Lung (tissue), 12 donors: ENCODE measurements around the gene SPATA21. TPM values are rescaled to one million over a fixed set of nuclear protein-coding genes. Genes with fewer than 3 reads are reported as not detected.

Experiments used
- ATAC-seq: fragments of 200-7000 bp; cut with Tn5 transposase; one replicate; pipeline ENCODE4 v1.9.1; 2020; ENCODE audit warnings: moderate number of reproducible peaks; ENCODE audit not compliant: insufficient read depth, low FRiP score
- DNase-seq, 3 donors: peaks; one replicate each; pipeline ENCODE4 v3.0.0-alpha.2; 2013 to 2017
- H3K27ac ChIP-seq, 2 donors: one replicate each; pipeline ENCODE4 v1.5.1; 2013; ENCODE audit warnings: mild to moderate bottlenecking in 2 of 2, moderate library complexity in 2 of 2, control low read depth in 1 of 2, inconsistent platforms in 1 of 2, low read depth in 1 of 2, low read length in 1 of 2
- H3K27me3 ChIP-seq, 3 donors: one replicate each; pipeline ENCODE4 v1.5.1; 2013; ENCODE audit warnings: low read length in 2 of 3; ENCODE audit not compliant: control insufficient read depth in 3 of 3, insufficient read depth in 3 of 3
- H3K36me3 ChIP-seq, 4 donors: one replicate each; pipeline ENCODE4 v1.5.1; 2013; ENCODE audit warnings: low read length in 4 of 4, mild to moderate bottlenecking in 1 of 4, moderate library complexity in 1 of 4; ENCODE audit not compliant: control insufficient read depth in 4 of 4, insufficient read depth in 4 of 4
- H3K4me1 ChIP-seq, 5 donors: one replicate each; pipeline ENCODE4 v1.5.1; 2013; ENCODE audit warnings: low read length in 5 of 5, mild to moderate bottlenecking in 2 of 5, moderate library complexity in 1 of 5; ENCODE audit not compliant: control insufficient read depth in 5 of 5, insufficient read depth in 5 of 5
- H3K4me3 ChIP-seq: one replicate; pipeline ENCODE4 v1.5.1; 2013; ENCODE audit warnings: mild to moderate bottlenecking, control low read depth, moderate library complexity
- H3K9ac ChIP-seq, 2 donors: one replicate each; pipeline ENCODE4 v1.5.1; 2013; ENCODE audit warnings: low read length in 2 of 2, control low read depth in 1 of 2; ENCODE audit not compliant: insufficient read depth in 1 of 2
- H3K9me3 ChIP-seq, 4 donors: one replicate each; pipeline ENCODE4 v1.5.1; 2013; ENCODE audit warnings: low read length in 3 of 4, mild to moderate bottlenecking in 1 of 4, moderate library complexity in 1 of 4; ENCODE audit not compliant: control insufficient read depth in 4 of 4, insufficient read depth in 3 of 4
- CTCF ChIP-seq: IDR thresholded peaks from 2 replicates; pipeline ENCODE4 v1.5.1; 2012; ENCODE audit warnings: mild to moderate bottlenecking; ENCODE audit errors: control extremely low read depth, extremely low read depth
- WGBS, 2 donors: extraction: QIAGEN DNeasy Blood & Tissue Kit; methylation state at CpG; one replicate each; pipeline ENCODE4 v1.1.7; 2013; 5-methylcytosine and 5-hydroxymethylcytosine counted together
- polyA plus RNA-seq, 2 donors: library from polyadenylated mRNA; stranded (reverse); fragments of 200-250 nt; gene quantifications; one replicate each; pipeline ENCODE4 v1.2.1, GENCODE V29; 2013
- total RNA-seq, 2 donors: library from RNA; depleted of rRNA in 1 of 2; stranded (reverse); fragments of >200 nt in 1 of 2; gene quantifications; one replicate each; pipeline ENCODE4 v1.2.1, GENCODE V29; 2014 to 2021
- donor health status: control.
- donor health status: control.
- donor health status: Bipolar disorder and iron deficiency.
- donor health status: healthy.
- donor health status: DM: yes; HTN: yes; CAD: no.

SPATA21 gene
- total and polyA plus RNA-seq, 4 donors = 0.14 to 0.15 TPM; not detected in 2

DNA sequence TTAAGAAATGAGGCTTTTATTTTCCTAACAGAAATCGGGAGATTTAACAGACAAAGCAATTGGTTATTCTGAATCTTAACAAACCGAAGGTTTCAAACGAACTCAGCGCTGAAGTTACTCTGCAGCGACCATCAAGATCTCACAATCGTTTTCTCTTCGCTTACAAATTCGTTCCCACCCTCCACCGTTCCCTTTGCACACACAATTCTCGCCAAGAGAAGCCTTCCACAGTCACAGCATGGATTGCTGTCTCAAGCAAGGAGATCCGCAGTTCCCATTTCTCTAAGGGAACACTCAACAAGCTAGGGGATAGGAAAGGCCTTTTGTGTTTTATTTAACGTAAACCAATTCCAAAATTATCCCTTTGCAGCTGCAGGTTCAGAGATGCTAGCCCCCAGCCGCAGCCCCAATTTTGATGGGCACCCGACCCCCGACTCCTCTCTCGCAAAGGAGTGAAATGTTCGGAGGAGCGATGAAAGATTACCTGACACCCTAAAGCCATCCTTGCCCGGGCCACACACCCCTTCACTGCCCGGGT is 85.7 kb downstream of the SPATA21 start:
- Histone ChIP-seq H3K27ac (peak overlapping the region; percentile 90 to 92), H3K36me3 (peaks cover 0 to 5% (median 1%) of the 10 kb centered on the region in 4 donors), H3K9me3 (no peaks in the 10 kb centered on the region), H3K27me3 (no peaks in the 10 kb centered on the region), H3K4me3 (peak overlapping the region; percentile 91), H3K9ac (peak overlapping the region; percentile 80 to 93), H3K4me1 (peaks cover 0 to 15% (median 6%) of the 10 kb centered on the region in 5 donors)
- peak; percentile 39 to 80 (median 68) for DNase-seq
- WGBS, 2 donors = 1% methylated on average over 20 of the region's 20 CpGs
- TF ChIP-seq CTCF = no peak
- no peak for ATAC-seq

- DNase-seq (no peak), ATAC-seq (no peak)
- H3K4me3 ChIP-seq = no peak overlapping the region
- peaks cover 0 to 5% (median 1%) of the 10 kb centered on the region in 4 donors for H3K36me3 ChIP-seq
- no peak overlapping the region for H3K27ac ChIP-seq
- no peak for TF ChIP-seq CTCF
- no peaks in the 10 kb centered on the region for H3K9me3 ChIP-seq
- H3K4me1 ChIP-seq = peaks cover 0 to 15% (median 6%) of the 10 kb centered on the region in 5 donors
- peak overlapping the region in 1 of 2 donors; percentile 14 for H3K9ac ChIP-seq
- no peaks in the 10 kb centered on the region for H3K27me3 ChIP-seq
- WGBS, 2 donors = 75 to 83% methylated on average over 2 of the region's 2 CpGs
Measured at GRCh38 chr1:16349847-16350406, 87.3 kb downstream of the SPATA21 start.

Other genes starting within 250 kb of the SPATA21 start
- gene ARHGEF19, start 224.8 kb downstream of the SPATA21 start, total RNA-seq = 10 to 100 TPM; 17.1 to 17.3 TPM
- gene ARHGEF19, start 224.8 kb downstream of the SPATA21 start, polyA plus RNA-seq = 10 to 100 TPM in 1 of 2 donors, 1 to 10 TPM in 1; 9.5 to 12.5 TPM
- 10 to 100 TPM in 1 of 2 donors, 1 to 10 TPM in 1; 4.5 to 13.7 TPM for gene CPLANE2, start 200.2 kb downstream of the SPATA21 start, total RNA-seq
- 1 to 10 TPM; 5.3 to 5.9 TPM for gene CPLANE2, start 200.2 kb downstream of the SPATA21 start, polyA plus RNA-seq
- 10 to 100 TPM; 18.2 to 28.6 TPM for gene FBXO42, start 84.9 kb downstream of the SPATA21 start, total RNA-seq
- gene FBXO42, start 84.9 kb downstream of the SPATA21 start, polyA plus RNA-seq = 10 to 100 TPM in 1 of 2 donors, 1 to 10 TPM in 1; 7.3 to 11.5 TPM
- gene SZRD1, start 70.2 kb downstream of the SPATA21 start, total RNA-seq = 100 to 1,000 TPM in 1 of 2 donors, 10 to 100 TPM in 1; 29.3 to 112 TPM
- 100 to 1,000 TPM in 1 of 2 donors, 10 to 100 TPM in 1; 66.2 to 114 TPM for gene SZRD1, start 70.2 kb downstream of the SPATA21 start, polyA plus RNA-seq
- gene NECAP2, start 3.3 kb upstream of the SPATA21 start, total RNA-seq = 10 to 100 TPM; 74.7 to 79.0 TPM
- gene NECAP2, start 3.3 kb upstream of the SPATA21 start, polyA plus RNA-seq = 10 to 100 TPM; 42.8 to 83.8 TPM
- gene RNU1-1, start 76.9 kb upstream of the SPATA21 start, total RNA-seq = 1,000 to 10,000 TPM in 1 of 2 donors, under 1 TPM in 1; under 0.01 to 3,134 TPM
- gene RNU1-1, start 76.9 kb upstream of the SPATA21 start, polyA plus RNA-seq = not detected
- 10 to 100 TPM; 54.1 to 83.8 TPM for gene NBPF1, start 176.1 kb upstream of the SPATA21 start, total RNA-seq
- gene NBPF1, start 176.1 kb upstream of the SPATA21 start, polyA plus RNA-seq = 1 to 10 TPM; 4.3 to 5.7 TPM
- 1,000 to 10,000 TPM in 1 of 2 donors, under 1 TPM in 1; under 0.01 to 3,134 TPM for gene RNU1-3, start 229.5 kb upstream of the SPATA21 start, total RNA-seq
- gene RNU1-3, start 229.5 kb upstream of the SPATA21 start, polyA plus RNA-seq = not detected